ENCODE data around the gene RNF181.

DNA sequence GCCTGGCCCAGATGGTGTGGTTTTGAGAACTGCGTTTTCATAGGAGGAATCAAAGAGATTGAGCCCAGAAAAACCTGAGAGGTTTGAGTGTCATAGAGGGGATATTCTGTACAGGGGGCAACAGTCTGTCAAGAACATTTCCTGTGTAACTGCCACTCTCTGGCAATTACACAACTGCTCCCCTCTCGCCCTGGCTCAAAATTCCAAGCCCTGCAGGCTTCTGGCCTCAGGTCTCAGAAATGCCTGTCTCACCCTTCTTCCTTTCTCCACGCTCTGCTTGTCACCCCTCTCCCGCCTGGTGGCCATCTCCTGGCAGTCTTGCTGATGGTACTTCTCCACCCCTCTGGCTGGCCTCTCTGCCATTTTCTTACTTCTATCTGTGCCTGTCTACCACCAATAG, 7.3 kb upstream of the RNF181 start:
- no peak for TF ChIP-seq EZH2 (optimal IDR thresholded peaks at IDR 0.05; ENCODE audit: low read depth, low read length)
- TF ChIP-seq, protein P1, sequence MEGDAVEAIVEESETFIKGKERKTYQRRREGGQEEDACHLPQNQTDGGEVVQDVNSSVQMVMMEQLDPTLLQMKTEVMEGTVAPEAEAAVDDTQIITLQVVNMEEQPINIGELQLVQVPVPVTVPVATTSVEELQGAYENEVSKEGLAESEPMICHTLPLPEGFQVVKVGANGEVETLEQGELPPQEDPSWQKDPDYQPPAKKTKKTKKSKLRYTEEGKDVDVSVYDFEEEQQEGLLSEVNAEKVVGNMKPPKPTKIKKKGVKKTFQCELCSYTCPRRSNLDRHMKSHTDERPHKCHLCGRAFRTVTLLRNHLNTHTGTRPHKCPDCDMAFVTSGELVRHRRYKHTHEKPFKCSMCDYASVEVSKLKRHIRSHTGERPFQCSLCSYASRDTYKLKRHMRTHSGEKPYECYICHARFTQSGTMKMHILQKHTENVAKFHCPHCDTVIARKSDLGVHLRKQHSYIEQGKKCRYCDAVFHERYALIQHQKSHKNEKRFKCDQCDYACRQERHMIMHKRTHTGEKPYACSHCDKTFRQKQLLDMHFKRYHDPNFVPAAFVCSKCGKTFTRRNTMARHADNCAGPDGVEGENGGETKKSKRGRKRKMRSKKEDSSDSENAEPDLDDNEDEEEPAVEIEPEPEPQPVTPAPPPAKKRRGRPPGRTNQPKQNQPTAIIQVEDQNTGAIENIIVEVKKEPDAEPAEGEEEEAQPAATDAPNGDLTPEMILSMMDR (IDR thresholded peaks at IDR 0.05; ENCODE audit: low read length): no peak

All from MM.1S (cell line).